ENCODE measurements around the gene ZSWIM6.

Gene ZSWIM6

DNA sequence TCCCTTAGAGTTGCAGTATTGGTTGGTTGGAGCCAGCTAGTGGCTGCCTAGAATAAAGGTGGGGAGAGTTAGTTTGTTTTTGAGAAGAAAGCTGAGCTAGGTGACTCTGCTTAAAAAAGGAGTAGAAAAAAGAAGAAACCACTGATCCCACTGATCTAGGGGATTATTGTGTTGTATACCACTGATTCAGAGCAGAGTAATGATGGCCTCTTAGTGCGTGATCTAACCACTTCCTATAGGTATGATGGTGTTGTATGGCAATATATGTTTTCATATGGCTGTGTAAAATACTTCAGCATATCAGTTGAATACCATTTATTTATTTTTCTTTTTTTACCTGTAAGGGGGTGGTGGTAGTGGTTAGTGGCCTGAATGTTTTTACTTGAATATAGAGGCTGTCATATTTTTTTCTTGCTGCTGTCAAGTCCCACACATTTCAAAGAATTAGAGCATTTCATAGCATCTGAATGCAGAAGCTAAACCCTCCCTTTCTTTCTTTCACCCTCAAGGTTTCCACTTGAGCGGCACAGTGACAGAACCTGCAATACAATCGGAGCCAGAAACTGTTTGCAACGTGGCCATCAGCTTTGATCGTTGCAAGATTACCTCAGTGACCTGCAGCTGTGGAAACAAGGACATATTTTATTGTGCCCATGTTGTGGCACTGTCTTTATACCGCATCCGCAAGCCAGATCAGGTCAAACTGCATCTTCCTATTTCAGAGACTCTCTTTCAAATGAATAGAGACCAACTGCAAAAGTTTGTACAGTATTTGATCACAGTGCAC lies 140.3 kb downstream of the ZSWIM6 start:
- H3K27ac Mint-ChIP-seq, result no peak overlapping the region
- H3K36me3 Mint-ChIP-seq (ENCODE audit: low read depth), result peaks cover 31% of the 10 kb centered on the region
- H3K9me3 Mint-ChIP-seq, result no peaks in the 10 kb centered on the region
- peaks cover 28% of the 10 kb centered on the region for H3K4me1 Mint-ChIP-seq (ENCODE audit: low read depth)
- H3K4me3 Mint-ChIP-seq, result no peak overlapping the region
- H3K27me3 Mint-ChIP-seq, result no peaks in the 10 kb centered on the region
- intact Hi-C loops (cut with micrococcal nuclease), result no loop called here

DNA sequence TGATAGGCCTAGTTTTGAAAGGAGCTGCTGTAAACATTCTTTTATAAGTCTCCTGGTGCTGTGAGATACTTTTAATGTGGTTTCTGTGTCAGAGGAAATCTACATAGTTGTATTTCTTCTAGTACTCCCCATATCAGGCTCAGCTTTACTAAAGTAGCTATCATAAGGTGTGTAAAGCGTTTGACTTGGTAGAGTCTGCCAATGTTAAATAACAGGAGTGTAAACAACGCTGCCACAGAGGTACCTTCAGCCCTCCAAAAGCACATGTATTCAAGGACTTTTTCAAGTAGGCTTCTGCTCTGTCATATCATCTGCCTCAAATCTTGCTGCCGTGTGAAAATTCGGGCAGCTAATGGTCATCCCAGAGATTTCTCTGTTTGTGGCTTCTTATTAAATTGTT lies 142.7 kb downstream of the ZSWIM6 start:
- Mint-ChIP-seq H3K9me3 (no peaks in the 10 kb centered on the region), H3K36me3 (ENCODE audit: low read depth) (peaks cover 50% of the 10 kb centered on the region), H3K4me3 (no peak overlapping the region), H3K27me3 (no peaks in the 10 kb centered on the region), H3K4me1 (ENCODE audit: low read depth) (peaks cover 33% of the 10 kb centered on the region), H3K27ac (no peak overlapping the region)
- intact Hi-C loops (cut with micrococcal nuclease), result no loop called here

DNA sequence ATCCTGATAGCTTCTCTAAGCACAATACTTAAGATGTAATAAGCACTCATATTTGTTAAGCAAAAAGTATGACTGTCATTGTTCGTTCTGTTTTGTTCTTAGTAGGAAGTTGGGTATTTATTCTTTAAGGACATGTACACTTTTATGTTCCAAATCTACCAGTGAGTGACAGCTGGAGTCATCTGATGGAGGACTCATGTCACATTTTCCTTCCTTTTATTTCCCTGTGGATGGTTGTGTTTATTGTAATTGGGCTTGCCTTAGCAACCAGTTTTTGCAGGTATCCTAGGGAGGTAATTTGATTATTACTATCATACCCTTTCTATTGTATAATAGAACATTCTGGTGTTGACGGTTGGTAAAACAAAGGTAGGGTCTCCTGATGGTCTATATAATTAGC lies 145.7 kb downstream of the ZSWIM6 start:
- Mint-ChIP-seq H3K27ac (no peak overlapping the region), H3K36me3 (ENCODE audit: low read depth) (peaks cover 47% of the 10 kb centered on the region), H3K4me1 (ENCODE audit: low read depth) (peaks cover 14% of the 10 kb centered on the region), H3K4me3 (no peak overlapping the region), H3K27me3 (no peaks in the 10 kb centered on the region), H3K9me3 (no peaks in the 10 kb centered on the region)
- intact Hi-C loops (cut with micrococcal nuclease), result no loop called here

DNA sequence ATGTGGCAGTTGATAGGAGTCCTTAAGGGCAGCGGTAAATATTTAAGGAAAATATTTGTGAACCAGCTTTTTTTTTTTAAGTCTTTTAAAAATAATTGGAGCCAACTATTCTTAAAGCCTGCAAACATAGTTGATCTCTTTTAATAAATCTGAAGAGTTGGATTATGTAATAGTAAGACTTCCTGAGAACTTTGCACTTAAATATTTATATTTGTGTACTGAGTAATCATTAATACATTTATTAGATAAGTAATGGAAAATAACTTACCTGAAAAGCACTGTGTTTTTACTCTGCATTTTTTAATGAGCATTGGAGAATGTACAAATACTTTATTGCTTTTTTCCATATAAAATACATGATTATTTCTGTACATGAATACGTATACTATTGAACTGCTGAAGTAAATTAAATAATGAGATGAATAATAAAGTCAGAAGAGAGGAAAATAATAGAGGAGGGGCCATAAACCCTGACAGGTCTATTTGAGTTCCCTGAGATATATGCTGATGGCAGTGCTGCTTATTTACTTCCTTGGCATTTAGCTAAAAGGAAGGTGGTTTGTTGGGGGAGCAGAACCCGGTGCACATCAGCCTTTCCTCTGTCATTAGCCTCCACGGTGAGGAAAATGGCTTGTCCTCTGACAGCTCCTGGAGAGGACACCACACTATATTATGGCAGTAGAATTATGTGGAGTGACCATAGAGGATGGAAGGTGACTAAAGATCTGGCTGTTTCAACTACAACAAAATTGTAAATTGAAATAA lies 148.0 kb downstream of the ZSWIM6 start:
- peaks cover 15% of the 10 kb centered on the region for H3K4me1 Mint-ChIP-seq (ENCODE audit: low read depth)
- H3K4me3 Mint-ChIP-seq, result no peak overlapping the region
- intact Hi-C loops (cut with micrococcal nuclease), result no loop called here
- H3K36me3 Mint-ChIP-seq (ENCODE audit: low read depth), result peaks cover 51% of the 10 kb centered on the region
- no peak overlapping the region for H3K27ac Mint-ChIP-seq
- H3K27me3 Mint-ChIP-seq, result no peaks in the 10 kb centered on the region
- H3K9me3 Mint-ChIP-seq, result no peaks in the 10 kb centered on the region

DNA sequence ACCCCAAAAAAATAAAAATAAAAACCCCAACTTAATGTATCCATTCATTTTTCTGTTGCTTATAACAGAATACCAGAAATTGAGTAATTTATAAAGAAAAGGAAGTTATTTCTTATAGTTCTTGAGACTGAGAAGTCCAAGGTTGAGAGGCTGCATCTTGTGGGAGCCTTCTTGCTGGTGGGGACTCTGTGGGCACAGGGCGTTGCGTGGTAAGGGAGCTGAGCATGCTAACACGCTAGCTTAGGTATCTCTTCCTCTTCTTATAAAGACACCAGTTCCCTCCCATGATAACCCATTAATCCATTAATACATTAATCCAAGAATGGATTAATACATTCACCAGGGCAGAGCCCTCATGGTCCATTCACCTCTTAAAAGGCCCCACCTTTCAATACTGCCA lies 150.9 kb downstream of the ZSWIM6 start:
- H3K4me1 Mint-ChIP-seq (ENCODE audit: low read depth), result peaks cover 28% of the 10 kb centered on the region
- H3K27me3 Mint-ChIP-seq, result no peaks in the 10 kb centered on the region
- no peak overlapping the region for H3K27ac Mint-ChIP-seq
- H3K4me3 Mint-ChIP-seq, result no peak overlapping the region
- H3K36me3 Mint-ChIP-seq (ENCODE audit: low read depth), result peaks cover 51% of the 10 kb centered on the region
- intact Hi-C loops (cut with micrococcal nuclease), result no loop called here
- no peaks in the 10 kb centered on the region for H3K9me3 Mint-ChIP-seq

DNA sequence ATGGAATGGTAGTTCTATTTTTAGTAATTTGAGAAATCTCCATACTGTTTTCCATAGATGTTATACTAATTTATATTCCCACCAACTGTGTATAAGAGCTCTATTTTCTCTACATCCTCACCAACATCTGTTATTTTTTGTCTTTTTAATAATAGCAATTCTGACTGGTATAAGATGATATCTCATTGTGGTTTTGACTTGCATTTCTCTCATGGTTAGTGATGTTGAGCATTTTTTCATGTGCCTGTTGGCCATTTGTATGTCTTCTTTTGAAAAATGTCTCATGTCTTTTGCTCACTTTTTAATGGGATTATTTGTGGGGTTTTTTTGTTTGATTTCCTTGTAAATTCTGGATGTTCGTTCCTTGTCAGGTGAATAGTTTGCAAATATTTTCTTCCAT lies 154.4 kb downstream of the ZSWIM6 start:
- H3K9me3 Mint-ChIP-seq, result no peaks in the 10 kb centered on the region
- peaks cover 35% of the 10 kb centered on the region for H3K4me1 Mint-ChIP-seq (ENCODE audit: low read depth)
- H3K27me3 Mint-ChIP-seq, result no peaks in the 10 kb centered on the region
- intact Hi-C loops (cut with micrococcal nuclease), result no loop called here
- H3K36me3 Mint-ChIP-seq (ENCODE audit: low read depth), result peaks cover 44% of the 10 kb centered on the region
- no peak overlapping the region for H3K27ac Mint-ChIP-seq
- H3K4me3 Mint-ChIP-seq, result no peak overlapping the region

DNA sequence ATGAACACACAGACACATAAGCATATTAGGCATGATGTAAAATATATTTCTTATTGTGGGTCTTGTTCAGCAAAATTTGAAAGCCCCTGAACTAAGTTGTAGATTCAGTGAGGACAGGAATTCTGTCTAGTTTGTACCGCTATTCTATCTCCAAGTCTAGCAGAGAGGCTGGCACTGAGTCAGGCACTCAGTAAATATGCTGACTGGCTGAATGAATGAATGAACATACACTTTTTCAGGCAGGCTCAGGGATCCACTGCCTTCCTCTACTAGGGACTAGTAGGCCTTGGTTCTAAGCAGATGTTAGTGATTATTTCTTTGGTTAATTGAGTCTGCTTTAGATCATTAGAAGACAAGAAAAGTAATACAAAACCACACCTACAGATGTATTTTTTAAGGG lies 157.5 kb downstream of the ZSWIM6 start:
- Mint-ChIP-seq H3K27ac (no peak overlapping the region), H3K4me1 (ENCODE audit: low read depth) (peaks cover 35% of the 10 kb centered on the region), H3K9me3 (no peaks in the 10 kb centered on the region), H3K4me3 (no peak overlapping the region), H3K36me3 (ENCODE audit: low read depth) (peaks cover 52% of the 10 kb centered on the region), H3K27me3 (no peaks in the 10 kb centered on the region)
- intact Hi-C loops (cut with micrococcal nuclease), result no loop called here

DNA sequence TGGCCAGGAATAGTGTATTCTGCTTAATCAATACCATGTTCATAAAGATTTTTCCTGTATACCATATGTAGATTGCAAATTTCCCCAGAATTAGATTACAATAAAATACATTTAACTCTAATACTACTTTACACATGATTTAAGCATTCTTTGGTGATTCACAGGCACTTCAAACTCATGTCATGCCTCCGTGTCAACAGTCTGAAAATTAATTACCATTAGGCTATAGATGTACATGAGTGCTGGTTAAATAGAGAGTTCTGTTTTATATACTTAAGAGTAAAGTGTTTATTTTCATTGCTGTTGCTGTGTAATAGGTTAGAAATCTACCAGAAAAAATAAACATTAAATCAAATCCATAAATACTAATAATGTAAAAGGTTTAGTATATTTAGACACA lies 159.8 kb downstream of the ZSWIM6 start:
- peaks cover 16% of the 10 kb centered on the region for H3K4me1 Mint-ChIP-seq (ENCODE audit: low read depth)
- no peaks in the 10 kb centered on the region for H3K27me3 Mint-ChIP-seq
- H3K9me3 Mint-ChIP-seq, result no peaks in the 10 kb centered on the region
- peaks cover 40% of the 10 kb centered on the region for H3K36me3 Mint-ChIP-seq (ENCODE audit: low read depth)
- intact Hi-C loops (cut with micrococcal nuclease), result no loop called here
- no peak overlapping the region for H3K4me3 Mint-ChIP-seq
- no peak overlapping the region for H3K27ac Mint-ChIP-seq

DNA sequence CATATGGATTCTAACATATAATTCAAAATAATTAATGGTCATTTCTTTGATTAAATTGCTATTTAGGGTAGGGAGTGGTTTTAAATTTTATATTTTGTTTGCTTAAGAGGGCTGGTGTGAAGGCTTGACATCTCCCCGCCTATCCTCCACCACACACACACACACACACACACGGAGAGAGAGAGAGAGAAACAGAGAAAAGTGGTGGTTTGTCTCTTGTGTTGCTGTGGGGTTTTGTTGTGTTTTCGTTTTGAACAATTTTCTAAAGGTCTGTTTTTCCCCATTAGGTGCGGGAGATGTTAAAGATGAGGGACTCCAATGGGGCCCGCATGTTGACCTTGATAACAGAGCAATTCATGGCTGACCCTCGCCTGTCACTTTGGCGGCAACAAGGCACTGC lies 161.9 kb downstream of the ZSWIM6 start:
- H3K9me3 Mint-ChIP-seq, result no peaks in the 10 kb centered on the region
- peaks cover 2% of the 10 kb centered on the region for H3K4me1 Mint-ChIP-seq (ENCODE audit: low read depth)

DNA sequence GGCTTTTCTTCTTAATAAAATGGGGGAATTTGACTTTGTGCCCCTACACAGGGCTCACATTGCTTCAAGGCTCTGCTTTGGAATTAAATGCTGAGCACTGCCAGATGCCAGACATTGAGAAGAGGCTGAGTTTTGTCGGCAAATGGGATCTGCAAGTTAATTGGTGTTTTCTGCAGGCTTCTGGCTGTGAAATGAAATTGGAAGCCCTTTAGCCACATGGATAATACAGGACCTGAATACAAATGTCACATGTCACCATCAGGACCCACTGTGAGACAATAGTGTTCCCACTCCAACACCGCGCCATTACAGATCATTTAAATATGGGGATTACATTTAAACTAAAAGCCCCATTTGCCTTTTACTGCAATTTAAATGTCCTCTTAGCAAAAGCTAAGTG lies 164.4 kb downstream of the ZSWIM6 start:
- intact Hi-C loops (cut with micrococcal nuclease), result no loop called here
- no peaks in the 10 kb centered on the region for H3K27me3 Mint-ChIP-seq
- no peaks in the 10 kb centered on the region for H3K9me3 Mint-ChIP-seq
- H3K4me1 Mint-ChIP-seq (ENCODE audit: low read depth), result peaks cover 7% of the 10 kb centered on the region
- no peak overlapping the region for H3K27ac Mint-ChIP-seq
- H3K36me3 Mint-ChIP-seq (ENCODE audit: low read depth), result peaks cover 37% of the 10 kb centered on the region
- H3K4me3 Mint-ChIP-seq, result no peak overlapping the region

More for the DNA sequence above, 161.9 kb downstream of the ZSWIM6 start:
- Mint-ChIP-seq H3K36me3 (ENCODE audit: low read depth) (peaks cover 33% of the 10 kb centered on the region), H3K4me3 (no peak overlapping the region), H3K27me3 (no peaks in the 10 kb centered on the region), H3K27ac (no peak overlapping the region)
- intact Hi-C loops (cut with micrococcal nuclease), result no loop called here

DNA sequence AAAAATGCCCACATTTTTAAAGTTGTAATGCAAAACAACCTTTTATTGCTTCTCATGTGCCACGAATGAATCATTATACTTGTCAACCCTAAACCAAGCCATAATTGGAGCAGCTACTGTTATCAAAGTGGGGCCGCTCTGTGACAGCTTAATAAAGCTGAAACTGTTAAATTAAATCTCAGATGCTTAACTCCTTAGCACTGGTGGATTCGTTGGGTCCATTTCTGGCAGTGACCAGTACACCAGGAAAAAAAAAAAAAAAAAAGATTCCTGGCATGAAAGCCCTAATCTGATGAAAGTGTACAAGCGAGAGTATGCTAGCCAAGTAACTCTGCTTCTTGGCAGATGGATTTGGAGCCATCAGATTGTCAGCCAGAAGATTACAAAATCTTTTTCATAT lies 164.8 kb downstream of the ZSWIM6 start:
- Mint-ChIP-seq H3K9me3 (no peaks in the 10 kb centered on the region), H3K4me1 (ENCODE audit: low read depth) (peaks cover 9% of the 10 kb centered on the region), H3K27ac (no peak overlapping the region), H3K36me3 (ENCODE audit: low read depth) (peaks cover 41% of the 10 kb centered on the region), H3K27me3 (no peaks in the 10 kb centered on the region), H3K4me3 (no peak overlapping the region)
- intact Hi-C loops (cut with micrococcal nuclease), result no loop called here

DNA sequence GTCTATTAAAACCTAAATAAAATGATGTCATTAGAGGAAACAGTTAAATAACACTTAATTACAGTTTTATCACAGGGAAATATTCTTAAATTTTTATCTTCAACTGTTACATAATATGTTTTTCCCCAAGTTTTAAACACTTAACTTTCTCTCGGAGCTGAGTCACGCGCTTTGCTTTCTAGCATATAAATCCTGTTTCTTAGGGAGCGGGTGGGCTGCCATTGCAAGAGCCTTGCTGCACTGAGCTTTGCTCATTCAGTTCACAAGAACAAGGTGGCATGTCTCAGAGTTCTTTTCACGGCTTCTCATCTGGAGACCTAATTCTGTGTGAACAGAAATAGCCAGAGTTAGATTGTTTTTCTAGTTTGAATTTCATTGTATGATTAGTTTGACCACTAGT lies 166.1 kb downstream of the ZSWIM6 start:
- Mint-ChIP-seq H3K4me3 (no peak overlapping the region), H3K27ac (no peak overlapping the region), H3K36me3 (ENCODE audit: low read depth) (peaks cover 43% of the 10 kb centered on the region), H3K27me3 (no peaks in the 10 kb centered on the region), H3K9me3 (no peaks in the 10 kb centered on the region), H3K4me1 (ENCODE audit: low read depth) (peaks cover 16% of the 10 kb centered on the region)
- intact Hi-C loops (cut with micrococcal nuclease), result no loop called here

DNA sequence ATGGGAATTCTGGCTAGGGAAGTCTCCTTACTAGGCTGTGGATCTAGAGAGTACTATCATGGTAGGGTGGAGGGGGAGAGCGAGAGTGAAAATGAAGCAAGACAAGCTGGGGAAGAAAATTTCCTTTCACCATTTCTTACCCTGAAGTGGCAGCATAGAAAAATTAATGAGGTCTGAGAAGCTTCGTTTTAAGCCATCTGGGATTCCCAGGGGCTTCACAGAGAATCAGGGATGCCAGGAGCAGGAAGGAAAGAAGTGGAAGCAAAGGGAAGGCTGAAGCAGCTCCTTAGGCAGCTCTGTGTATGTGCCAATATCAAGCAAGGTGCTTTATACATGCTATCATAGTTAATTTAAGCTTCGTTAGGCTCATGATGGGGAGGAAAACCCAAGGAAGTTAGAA lies 169.9 kb downstream of the ZSWIM6 start:
- Mint-ChIP-seq H3K36me3 (ENCODE audit: low read depth) (peaks cover 44% of the 10 kb centered on the region), H3K9me3 (no peaks in the 10 kb centered on the region), H3K4me1 (ENCODE audit: low read depth) (peaks cover 22% of the 10 kb centered on the region), H3K4me3 (no peak overlapping the region), H3K27me3 (no peaks in the 10 kb centered on the region), H3K27ac (peak overlapping the region; percentile 19)
- intact Hi-C loops (cut with micrococcal nuclease), result no loop called here

DNA sequence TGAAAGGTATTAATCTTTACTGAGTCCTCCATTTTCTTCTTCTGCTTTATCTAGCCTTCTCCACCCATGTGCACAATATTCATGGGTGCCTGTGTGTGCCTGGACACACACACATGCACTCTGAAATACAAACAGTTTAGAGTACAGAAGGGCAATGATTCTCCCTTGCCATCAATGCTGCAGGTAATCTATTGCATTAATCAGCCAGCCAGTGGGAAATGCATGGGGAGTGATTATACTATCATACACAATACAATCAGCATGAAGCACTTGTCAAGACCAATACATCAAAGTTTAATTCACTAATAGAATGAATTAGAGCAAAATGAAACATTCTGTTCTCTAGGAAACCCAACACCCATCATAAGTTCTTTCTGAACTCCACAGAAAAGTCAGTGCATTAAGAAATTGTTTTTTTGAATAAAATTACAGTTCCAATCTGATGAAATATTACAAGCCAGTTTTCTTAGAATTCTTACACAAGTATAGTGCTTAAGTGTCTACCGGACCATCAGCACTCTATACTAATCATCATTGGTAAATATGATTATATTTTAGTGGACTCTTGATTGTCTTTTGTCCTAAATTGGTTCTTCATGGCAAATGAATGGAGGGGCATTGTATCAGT lies 172.2 kb downstream of the ZSWIM6 start:
- Mint-ChIP-seq H3K27ac (no peak overlapping the region), H3K27me3 (no peaks in the 10 kb centered on the region)

More for the DNA sequence above, 172.2 kb downstream of the ZSWIM6 start:
- Mint-ChIP-seq H3K36me3 (ENCODE audit: low read depth) (peaks cover 48% of the 10 kb centered on the region), H3K4me3 (no peak overlapping the region), H3K9me3 (no peaks in the 10 kb centered on the region), H3K4me1 (ENCODE audit: low read depth) (peaks cover 19% of the 10 kb centered on the region)
- intact Hi-C loops (cut with micrococcal nuclease), result no loop called here

Data from dendritic cell treated with granulocyte-macrophage colony-stimulating factor and Interleukin-4, amounts not matched to agents 40 ng/mL and 50 ng/mL, for 4 days (primary cell).